CD14-positive monocyte (primary cell): ENCODE data around the gene TEPSIN. TPM values are rescaled to one million over a fixed set of nuclear protein-coding genes. Genes with fewer than 3 reads are reported as not detected.
A peak's percentile ranks its signal among the peaks of the same experiment; 100 is the strongest.

Experiments used
- DNase-seq, 3 donors: peaks; one replicate each; pipeline ENCODE4 v3.0.0-alpha.2; 2011 to 2022
- H2AFZ ChIP-seq: 2 replicates; pipeline ENCODE4 v1.6.0; 2012; ENCODE audit warnings: mild to moderate bottlenecking, low read depth, low read length, inconsistent platforms; ENCODE audit not compliant: insufficient read depth, poor library complexity, severe bottlenecking
- H3K27ac ChIP-seq, 2 donors: 1 replicate in 1 of 2; 2 replicates in 1 of 2; pipeline ENCODE4 v1.5.1; 2012 to 2013; ENCODE audit warnings: low read length in 2 of 2, control low read depth in 1 of 2, inconsistent platforms in 1 of 2, low read depth in 1 of 2, mild to moderate bottlenecking in 1 of 2
- H3K27me3 ChIP-seq, 2 donors: one replicate each; pipeline versions ENCODE4 v1.6.0 to v1.6.1; 2011 to 2013; ENCODE audit warnings: low read length in 2 of 2; ENCODE audit not compliant: control insufficient read depth in 2 of 2, insufficient read depth in 2 of 2
- H3K36me3 ChIP-seq, 2 donors: replicated peaks in 1 of 2; 1 replicate in 1 of 2; 2 replicates in 1 of 2; pipeline versions ENCODE4 v1.5.1 to v1.6.1; 2012 to 2013; ENCODE audit warnings: low read length in 2 of 2, control low read depth in 1 of 2, inconsistent platforms in 1 of 2, mild to moderate bottlenecking in 1 of 2; ENCODE audit not compliant: insufficient read depth in 2 of 2, control insufficient read depth in 1 of 2
- H3K4me1 ChIP-seq, 2 donors: 1 replicate in 1 of 2; 2 replicates in 1 of 2; pipeline versions ENCODE4 v1.5.1 to v1.6.1; 2012 to 2013; ENCODE audit warnings: low read length in 2 of 2, control low read depth in 1 of 2, inconsistent platforms in 1 of 2, mild to moderate bottlenecking in 1 of 2, moderate library complexity in 1 of 2; ENCODE audit not compliant: insufficient read depth in 2 of 2, control insufficient read depth in 1 of 2
- H3K4me2 ChIP-seq: replicated peaks from 2 replicates; pipeline ENCODE3; 2012; ENCODE audit warnings: low read length, moderate library complexity, mild to moderate bottlenecking; ENCODE audit not compliant: poor library complexity, severe bottlenecking; ENCODE audit errors: extremely low read depth
- H3K4me3 ChIP-seq, 3 experiments: fragments of 200-600 bp in 1 of 3; sonication (generic) in 1 of 3; replicated peaks in 1 of 3; 1 replicate in 2 of 3; 2 replicates in 1 of 3; pipeline ENCODE4 v1.5.1; 2011 to 2013; ENCODE audit warnings: low read length in 3 of 3, mild to moderate bottlenecking in 3 of 3, control low read depth in 2 of 3, low read depth in 2 of 3, inconsistent platforms in 1 of 3, moderate library complexity in 1 of 3
- H3K79me2 ChIP-seq: 2 replicates; pipeline ENCODE4 v1.6.0; 2012; ENCODE audit warnings: mild to moderate bottlenecking, control low read depth, inconsistent platforms, low read length, moderate library complexity; ENCODE audit not compliant: insufficient read depth
- H3K9ac ChIP-seq: 2 replicates; pipeline ENCODE4 v1.6.0; 2017; ENCODE audit warnings: low read length, mild to moderate bottlenecking; ENCODE audit not compliant: insufficient read depth, poor library complexity, severe bottlenecking
- H3K9me3 ChIP-seq, 2 donors: replicated peaks in 1 of 2; 1 replicate in 1 of 2; 2 replicates in 1 of 2; pipeline versions ENCODE4 v1.5.1 to v1.6.1; 2012 to 2013; ENCODE audit warnings: low read length in 2 of 2, control low read depth in 1 of 2; ENCODE audit not compliant: control insufficient read depth in 1 of 2, insufficient read depth in 1 of 2
- H4K20me1 ChIP-seq: 2 replicates; pipeline ENCODE4 v1.6.0; 2012; ENCODE audit warnings: mild to moderate bottlenecking, low read length, control low read depth, moderate library complexity; ENCODE audit not compliant: insufficient read depth
- H3K27ac Mint-ChIP-seq, 7 donors: one replicate each; pipeline ENCODE4 v1.8.0; 2020; ENCODE audit warnings: mild to moderate bottlenecking in 7 of 7, mixed read lengths in 7 of 7, moderate library complexity in 6 of 7, inconsistent platforms in 2 of 7
- H3K27me3 Mint-ChIP-seq, 3 donors: one replicate each; pipeline ENCODE4 v1.8.0; 2021 to 2022; ENCODE audit warnings: low read depth in 3 of 3, mild to moderate bottlenecking in 3 of 3, mixed read lengths in 3 of 3, moderate library complexity in 3 of 3, inconsistent platforms in 1 of 3
- H3K36me3 Mint-ChIP-seq, 2 donors: one replicate each; pipeline ENCODE4 v1.8.0; 2020; ENCODE audit warnings: mixed read lengths in 2 of 2, inconsistent platforms in 1 of 2, mild to moderate bottlenecking in 1 of 2
- H3K4me1 Mint-ChIP-seq: one replicate; pipeline ENCODE4 v1.8.0; 2020; ENCODE audit warnings: mild to moderate bottlenecking, mixed read lengths
- H3K4me3 Mint-ChIP-seq, 2 donors: one replicate each; pipeline ENCODE4 v1.8.0; 2020; ENCODE audit warnings: mild to moderate bottlenecking in 2 of 2, mixed read lengths in 2 of 2, moderate library complexity in 1 of 2
- H3K9me3 Mint-ChIP-seq, 7 donors: one replicate each; pipeline ENCODE4 v1.8.0; 2020 to 2022; ENCODE audit warnings: mixed read lengths in 7 of 7, mild to moderate bottlenecking in 6 of 7, moderate library complexity in 6 of 7, inconsistent platforms in 2 of 7
- WGBS: methylation state at CpG from one replicate; pipeline ENCODE4 v1.1.5; 2013; ENCODE audit warnings: missing lambda C conversion rate; ENCODE audit not compliant: insufficient coverage; 5-methylcytosine and 5-hydroxymethylcytosine counted together
- intact Hi-C, 2 donors: fragments of 100-400 bp; cut with micrococcal nuclease; formaldehyde crosslinking; loops; one replicate each; pipeline versions ENCODE4 v1.15.0 to v1.15.1; 2023
- polyA plus RNA-seq, 3 donors: library from polyadenylated mRNA; depleted of rRNA in 1 of 3; unstranded in 2 of 3; stranded (reverse) in 1 of 3; fragments of 300-500 nt in 2 of 3; fragments of >200 nt in 1 of 3; fragmentation: Illumina TruSeq in 2 of 3; gene quantifications; 1 replicate in 2 of 3; 2 replicates in 1 of 3; pipeline ENCODE4 v1.2.3, GENCODE V29; 2012 to 2021
- TF ChIP-seq, protein P1 (sequence below): fragments of 200-600 bp; IDR thresholded peaks from one replicate; pipeline ENCODE4 v1.8.0; 2022; ENCODE audit warnings: antibody characterized with exemption, mild to moderate bottlenecking

TEPSIN gene
- polyA plus RNA-seq, 3 donors = 3.4 to 136 (median 4.5) TPM

DNA sequence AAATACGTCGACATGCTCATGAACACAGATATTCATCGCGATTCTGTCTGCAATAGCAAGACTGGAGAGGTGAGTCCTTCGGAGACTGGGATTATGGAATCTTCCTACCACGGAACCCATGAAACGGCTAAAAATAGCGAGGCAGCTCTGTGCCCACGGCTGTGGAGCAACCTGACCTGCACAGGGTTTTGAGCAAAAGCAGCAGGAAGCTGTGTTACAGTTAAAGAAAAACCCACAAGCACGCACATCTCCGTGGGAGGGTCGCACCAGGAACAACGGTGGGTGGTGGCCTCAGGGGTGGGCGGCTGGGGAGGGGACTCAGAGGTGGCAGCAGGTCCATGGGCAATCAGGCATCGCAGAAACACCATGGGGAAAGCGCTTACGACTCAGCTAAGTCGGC lies 31.4 kb upstream of the TEPSIN start:
- Mint-ChIP-seq H3K9me3 (no peaks in the 10 kb centered on the region), H3K27me3 (peaks cover 0 to 2% (median 2%) of the 10 kb centered on the region in 3 donors), H3K4me3 (no peak overlapping the region), H3K36me3 (peaks cover 70 to 92% of the 10 kb centered on the region in 2 donors), H3K4me1 (peaks cover 39% of the 10 kb centered on the region), H3K27ac (no peak overlapping the region)
- TF ChIP-seq, protein P1, sequence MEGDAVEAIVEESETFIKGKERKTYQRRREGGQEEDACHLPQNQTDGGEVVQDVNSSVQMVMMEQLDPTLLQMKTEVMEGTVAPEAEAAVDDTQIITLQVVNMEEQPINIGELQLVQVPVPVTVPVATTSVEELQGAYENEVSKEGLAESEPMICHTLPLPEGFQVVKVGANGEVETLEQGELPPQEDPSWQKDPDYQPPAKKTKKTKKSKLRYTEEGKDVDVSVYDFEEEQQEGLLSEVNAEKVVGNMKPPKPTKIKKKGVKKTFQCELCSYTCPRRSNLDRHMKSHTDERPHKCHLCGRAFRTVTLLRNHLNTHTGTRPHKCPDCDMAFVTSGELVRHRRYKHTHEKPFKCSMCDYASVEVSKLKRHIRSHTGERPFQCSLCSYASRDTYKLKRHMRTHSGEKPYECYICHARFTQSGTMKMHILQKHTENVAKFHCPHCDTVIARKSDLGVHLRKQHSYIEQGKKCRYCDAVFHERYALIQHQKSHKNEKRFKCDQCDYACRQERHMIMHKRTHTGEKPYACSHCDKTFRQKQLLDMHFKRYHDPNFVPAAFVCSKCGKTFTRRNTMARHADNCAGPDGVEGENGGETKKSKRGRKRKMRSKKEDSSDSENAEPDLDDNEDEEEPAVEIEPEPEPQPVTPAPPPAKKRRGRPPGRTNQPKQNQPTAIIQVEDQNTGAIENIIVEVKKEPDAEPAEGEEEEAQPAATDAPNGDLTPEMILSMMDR = no peak
- Histone ChIP-seq H3K4me3 (no peak overlapping the region), H3K4me2 (no peak overlapping the region), H2AFZ (no peak overlapping the region), H3K9ac (no peak overlapping the region), H3K27me3 (no peaks in the 10 kb centered on the region), H3K9me3 (no peaks in the 10 kb centered on the region), H3K79me2 (peaks cover 35% of the 10 kb centered on the region), H3K4me1 (peaks cover 30 to 40% of the 10 kb centered on the region in 2 donors), H4K20me1 (peaks cover 60% of the 10 kb centered on the region), H3K27ac (no peak overlapping the region), H3K36me3 (peaks cover 67 to 98% of the 10 kb centered on the region in 2 donors)
- no peak for DNase-seq
- WGBS = 84% methylated on average over 16 of the region's 18 CpGs
- intact Hi-C loops = no loop called here

GRCh38 chr17:81267390-81268067 lies 28.7 kb upstream of the TEPSIN start:
- Mint-ChIP-seq H3K27me3 (peaks cover 0 to 2% (median under 1%) of the 10 kb centered on the region in 3 donors), H3K36me3 (peaks cover 72 to 92% of the 10 kb centered on the region in 2 donors), H3K27ac (peak overlapping the region; percentile 31 to 86 (median 80)), H3K4me3 (peak overlapping the region in 1 of 2 donors; percentile 52), H3K4me1 (peaks cover 24% of the 10 kb centered on the region), H3K9me3 (no peaks in the 10 kb centered on the region)
- Histone ChIP-seq H3K4me1 (peaks cover 16 to 24% of the 10 kb centered on the region in 2 donors), H4K20me1 (peaks cover 61% of the 10 kb centered on the region), H3K9ac (no peak overlapping the region), H3K4me2 (no peak overlapping the region), H3K36me3 (peaks cover 71 to 98% of the 10 kb centered on the region in 2 donors), H2AFZ (no peak overlapping the region), H3K27ac (peak overlapping the region in 1 of 2 donors; percentile 56), H3K4me3 (no peak overlapping the region), H3K9me3 (no peaks in the 10 kb centered on the region), H3K27me3 (no peaks in the 10 kb centered on the region), H3K79me2 (peaks cover 41% of the 10 kb centered on the region)
- intact Hi-C loops = no loop called here
- TF ChIP-seq, protein P1 = no peak
- DNase-seq = no peak
- 83% methylated on average over 3 of the region's 6 CpGs for WGBS
